Body of pancreas (tissue), 4 donors: ENCODE data around the gene DCDC2C.

ENCODE experiments used
- POLR2A ChIP-seq, 3 donors: fragments of 450-650 bp; IDR thresholded peaks; one replicate each; pipeline ENCODE4 v1.6.1; 2016; ENCODE audit warnings: antibody characterized with exemption in 3 of 3, mild to moderate bottlenecking in 2 of 3
- TF ChIP-seq, protein P1 (sequence below), 7 experiments: fragments of 450-650 bp in 4 of 7; fragments of 200-600 bp in 3 of 7; sonication (generic) in 3 of 7; IDR thresholded peaks; one replicate each; pipeline ENCODE4 v1.5.1; 2016 to 2019; ENCODE audit warnings: antibody characterized with exemption in 7 of 7

GRCh38 chr2:3674066-3674845 is 29.1 kb upstream of the DCDC2C start:
- TF ChIP-seq, protein P1, sequence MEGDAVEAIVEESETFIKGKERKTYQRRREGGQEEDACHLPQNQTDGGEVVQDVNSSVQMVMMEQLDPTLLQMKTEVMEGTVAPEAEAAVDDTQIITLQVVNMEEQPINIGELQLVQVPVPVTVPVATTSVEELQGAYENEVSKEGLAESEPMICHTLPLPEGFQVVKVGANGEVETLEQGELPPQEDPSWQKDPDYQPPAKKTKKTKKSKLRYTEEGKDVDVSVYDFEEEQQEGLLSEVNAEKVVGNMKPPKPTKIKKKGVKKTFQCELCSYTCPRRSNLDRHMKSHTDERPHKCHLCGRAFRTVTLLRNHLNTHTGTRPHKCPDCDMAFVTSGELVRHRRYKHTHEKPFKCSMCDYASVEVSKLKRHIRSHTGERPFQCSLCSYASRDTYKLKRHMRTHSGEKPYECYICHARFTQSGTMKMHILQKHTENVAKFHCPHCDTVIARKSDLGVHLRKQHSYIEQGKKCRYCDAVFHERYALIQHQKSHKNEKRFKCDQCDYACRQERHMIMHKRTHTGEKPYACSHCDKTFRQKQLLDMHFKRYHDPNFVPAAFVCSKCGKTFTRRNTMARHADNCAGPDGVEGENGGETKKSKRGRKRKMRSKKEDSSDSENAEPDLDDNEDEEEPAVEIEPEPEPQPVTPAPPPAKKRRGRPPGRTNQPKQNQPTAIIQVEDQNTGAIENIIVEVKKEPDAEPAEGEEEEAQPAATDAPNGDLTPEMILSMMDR (IDR thresholded peaks at IDR 0.05): no peak
- no peak for TF ChIP-seq POLR2A (IDR thresholded peaks at IDR 0.05)
